ENCODE results near the gene CELF5.

GRCh38 chr19:3269916-3270671 is 45.6 kb downstream of the CELF5 start:
- TF ChIP-seq CTCF (conservative IDR thresholded peaks at IDR 0.05; ENCODE audit: low read length) (no peak), EZH2phosphoT487 (IDR thresholded peaks at IDR 0.05; ENCODE audit: borderline replicate concordance, low read depth, low read length) (no peak)

Data from OCI-LY7 (cell line).